Neural cell (in vitro differentiated cells): ENCODE results near the gene ADK. TPM values are rescaled to one million over a fixed set of nuclear protein-coding genes. Genes with fewer than 3 reads are reported as not detected.
"Not testable (repeated sequence)": the region's sequence is repeated elsewhere in the genome, so short reads cannot be mapped to it uniquely, and the experiment has no call there.

ENCODE experiments used
- H2AFZ ChIP-seq: fragments of 200-600, 300-800 bp; sonication (generic), shearing (Covaris generic); 2 replicates; pipeline ENCODE4 v1.6.0; 2014; ENCODE audit warnings: low read depth, mild to moderate bottlenecking, antibody characterized with exemption, low read length, moderate library complexity
- H3F3A ChIP-seq: fragments of 200-600 bp; shearing (Covaris generic); 2 replicates; pipeline ENCODE4 v1.6.1; 2016; ENCODE audit warnings: mild to moderate bottlenecking, moderate library complexity, mixed read lengths, antibody characterized with exemption, low read length; ENCODE audit not compliant: insufficient read depth, poor library complexity, severe bottlenecking
- H3K27ac ChIP-seq: fragments of 200-600, 300-800 bp; sonication (generic), shearing (Covaris generic); 2 replicates; pipeline ENCODE4 v1.5.1; 2014; ENCODE audit warnings: mild to moderate bottlenecking, low read length, moderate library complexity
- H3K27me3 ChIP-seq: fragments of 300-800, 200-600 bp; sonication (generic), shearing (Covaris generic); 2 replicates; pipeline ENCODE4 v1.6.0; 2014; ENCODE audit warnings: mild to moderate bottlenecking, low read depth, low read length, moderate library complexity; ENCODE audit not compliant: insufficient read depth
- H3K36me3 ChIP-seq: fragments of 300-800, 200-600 bp; sonication (generic), shearing (Covaris generic); 2 replicates; pipeline ENCODE4 v1.5.1; 2014; ENCODE audit warnings: mild to moderate bottlenecking, antibody characterized with exemption, low read length, moderate library complexity; ENCODE audit not compliant: insufficient read depth
- H3K4me2 ChIP-seq: fragments of 300-800, 200-600 bp; sonication (generic), shearing (Covaris generic); 2 replicates; pipeline ENCODE4 v1.6.0; 2014; ENCODE audit warnings: mild to moderate bottlenecking, low read length
- H3K4me3 ChIP-seq: fragments of 300-800, 200-600 bp; sonication (generic), shearing (Covaris generic); 2 replicates; pipeline ENCODE4 v1.5.1; 2014; ENCODE audit warnings: mild to moderate bottlenecking, low read length, moderate library complexity
- H3K79me2 ChIP-seq: fragments of 200-600 bp; shearing (Covaris generic); replicated peaks from 2 replicates; pipeline ENCODE4 v1.6.0; 2014; ENCODE audit warnings: mild to moderate bottlenecking, low read length, moderate library complexity; ENCODE audit not compliant: insufficient read depth
- H3K9ac ChIP-seq: fragments of 300-800, 200-600 bp; sonication (generic), shearing (Covaris generic); 2 replicates; pipeline ENCODE4 v1.6.1; 2016; ENCODE audit warnings: mild to moderate bottlenecking, low read length, mixed read lengths
- H3K9me2 ChIP-seq: fragments of 200-600 bp; shearing (Covaris generic); 2 replicates; pipeline ENCODE4 v1.6.1; 2016; ENCODE audit warnings: mild to moderate bottlenecking, low read length, mixed read lengths; ENCODE audit not compliant: insufficient read depth
- H3K9me3 ChIP-seq: fragments of 200-600, 300-800 bp; sonication (generic), shearing (Covaris generic); 2 replicates; pipeline ENCODE4 v1.6.1; 2016; ENCODE audit warnings: mild to moderate bottlenecking, mixed run types, low read length, moderate library complexity, mixed read lengths
- H4K20me1 ChIP-seq: fragments of 200-600 bp; shearing (Covaris generic); 2 replicates; pipeline ENCODE4 v1.6.1; 2016; ENCODE audit warnings: mild to moderate bottlenecking, mixed run types; ENCODE audit not compliant: insufficient read depth
- EP300 ChIP-seq: fragments of 450-650 bp; conservative IDR thresholded peaks from 2 replicates; pipeline ENCODE4 v1.6.1; 2014; ENCODE audit warnings: antibody characterized with exemption, mild to moderate bottlenecking, moderate library complexity; ENCODE audit not compliant: poor library complexity, severe bottlenecking
- EZH2 ChIP-seq: fragments of 200-600, 300-800 bp; shearing (Covaris generic), sonication (generic); IDR thresholded peaks from 2 replicates; pipeline ENCODE4 v1.6.1; 2014; ENCODE audit warnings: antibody characterized with exemption, low read length, borderline replicate concordance, mild to moderate bottlenecking; ENCODE audit not compliant: insufficient read depth, poor library complexity, severe bottlenecking
- MXI1 ChIP-seq: fragments of 450-650 bp; conservative IDR thresholded peaks from 2 replicates; pipeline ENCODE4 v1.6.1; 2014; ENCODE audit warnings: antibody characterized with exemption, mild to moderate bottlenecking; ENCODE audit not compliant: poor library complexity, severe bottlenecking
- POLR2AphosphoS5 ChIP-seq: IDR thresholded peaks from 2 replicates; pipeline ENCODE4 v1.6.1; 2012
- RAD21 ChIP-seq: fragments of 450-650 bp; conservative IDR thresholded peaks from 2 replicates; pipeline ENCODE4 v1.6.1; 2014; ENCODE audit warnings: antibody characterized with exemption, mild to moderate bottlenecking, moderate library complexity
- SMC3 ChIP-seq: fragments of 450-650 bp; conservative IDR thresholded peaks from 2 replicates; pipeline ENCODE4 v1.6.1; 2014; ENCODE audit warnings: antibody characterized with exemption, mild to moderate bottlenecking, moderate library complexity; ENCODE audit not compliant: poor library complexity
- TAF1 ChIP-seq: IDR thresholded peaks from 2 replicates; pipeline ENCODE4 v1.6.1; 2012; ENCODE audit warnings: low read depth
- polyA plus RNA-seq: library from polyadenylated mRNA; depleted of rRNA; stranded (reverse); fragments of >200 nt; gene quantifications from 2 replicates; pipeline ENCODE4 v1.2.3, GENCODE V29; 2014
- TF ChIP-seq, protein P1 (sequence below): fragments of 450-650 bp; IDR thresholded peaks from 2 replicates; pipeline ENCODE4 v1.5.1; 2014; ENCODE audit warnings: antibody characterized with exemption, mild to moderate bottlenecking, moderate library complexity; ENCODE audit not compliant: poor library complexity, severe bottlenecking
- TF ChIP-seq, protein P2 (sequence below): IDR thresholded peaks from 2 replicates; pipeline ENCODE4 v1.6.1; 2012; ENCODE audit warnings: borderline replicate concordance

Gene ADK
- polyA plus RNA-seq, 1 donor from 2014 or later: 19.5 TPM

DNA sequence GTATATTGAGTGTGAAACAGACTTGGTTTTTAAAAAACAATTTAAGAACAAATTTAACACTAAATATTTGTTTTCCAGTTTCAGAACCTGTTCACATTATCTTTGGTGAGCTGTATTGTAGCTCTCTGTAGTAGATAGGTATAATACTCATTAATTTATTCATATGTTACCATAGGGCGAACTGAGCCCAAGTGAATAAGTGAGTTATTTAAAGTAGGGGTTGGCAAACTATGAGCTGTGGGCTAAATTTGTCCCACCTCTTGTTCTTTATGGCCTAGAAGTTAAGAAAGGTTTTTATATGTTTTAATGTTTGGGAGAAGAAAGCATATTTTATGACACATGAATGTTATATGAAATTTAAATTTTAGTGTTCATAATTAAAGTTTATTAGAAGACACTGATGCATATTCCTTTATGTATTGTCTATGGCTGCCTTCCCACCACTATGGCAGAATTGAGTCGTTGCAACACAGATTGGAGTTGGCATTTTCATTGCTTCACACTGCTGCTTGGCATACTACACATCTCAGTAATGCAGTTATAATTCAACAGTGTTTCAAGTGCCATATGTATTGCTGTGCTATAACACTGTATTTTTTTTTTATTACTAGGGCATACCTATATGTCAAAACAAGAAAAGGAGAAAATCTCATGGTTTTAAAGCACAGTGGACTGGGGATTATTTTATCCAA is 146.5 kb downstream of the ADK start:
- H3K79me2 ChIP-seq: no peaks in the 10 kb centered on the region
- H4K20me1 ChIP-seq: no peaks in the 10 kb centered on the region
- H3K36me3 ChIP-seq: no peaks in the 10 kb centered on the region
- H3K27me3 ChIP-seq: no peaks in the 10 kb centered on the region
- H2AFZ ChIP-seq: no peak overlapping the region
- no peak overlapping the region for H3K9ac ChIP-seq
- no peak overlapping the region for H3K27ac ChIP-seq
- no peak overlapping the region for H3K4me2 ChIP-seq
- no peak overlapping the region for H3K4me3 ChIP-seq
- no peaks in the 10 kb centered on the region for H3K9me3 ChIP-seq
- TF ChIP-seq RAD21 (no peak), POLR2AphosphoS5 (no peak), EZH2 (no peak), EP300 (no peak), SMC3 (no peak), TAF1 (no peak), MXI1 (no peak)
- TF ChIP-seq, protein P1, sequence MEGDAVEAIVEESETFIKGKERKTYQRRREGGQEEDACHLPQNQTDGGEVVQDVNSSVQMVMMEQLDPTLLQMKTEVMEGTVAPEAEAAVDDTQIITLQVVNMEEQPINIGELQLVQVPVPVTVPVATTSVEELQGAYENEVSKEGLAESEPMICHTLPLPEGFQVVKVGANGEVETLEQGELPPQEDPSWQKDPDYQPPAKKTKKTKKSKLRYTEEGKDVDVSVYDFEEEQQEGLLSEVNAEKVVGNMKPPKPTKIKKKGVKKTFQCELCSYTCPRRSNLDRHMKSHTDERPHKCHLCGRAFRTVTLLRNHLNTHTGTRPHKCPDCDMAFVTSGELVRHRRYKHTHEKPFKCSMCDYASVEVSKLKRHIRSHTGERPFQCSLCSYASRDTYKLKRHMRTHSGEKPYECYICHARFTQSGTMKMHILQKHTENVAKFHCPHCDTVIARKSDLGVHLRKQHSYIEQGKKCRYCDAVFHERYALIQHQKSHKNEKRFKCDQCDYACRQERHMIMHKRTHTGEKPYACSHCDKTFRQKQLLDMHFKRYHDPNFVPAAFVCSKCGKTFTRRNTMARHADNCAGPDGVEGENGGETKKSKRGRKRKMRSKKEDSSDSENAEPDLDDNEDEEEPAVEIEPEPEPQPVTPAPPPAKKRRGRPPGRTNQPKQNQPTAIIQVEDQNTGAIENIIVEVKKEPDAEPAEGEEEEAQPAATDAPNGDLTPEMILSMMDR: no peak
- TF ChIP-seq, protein P2, sequence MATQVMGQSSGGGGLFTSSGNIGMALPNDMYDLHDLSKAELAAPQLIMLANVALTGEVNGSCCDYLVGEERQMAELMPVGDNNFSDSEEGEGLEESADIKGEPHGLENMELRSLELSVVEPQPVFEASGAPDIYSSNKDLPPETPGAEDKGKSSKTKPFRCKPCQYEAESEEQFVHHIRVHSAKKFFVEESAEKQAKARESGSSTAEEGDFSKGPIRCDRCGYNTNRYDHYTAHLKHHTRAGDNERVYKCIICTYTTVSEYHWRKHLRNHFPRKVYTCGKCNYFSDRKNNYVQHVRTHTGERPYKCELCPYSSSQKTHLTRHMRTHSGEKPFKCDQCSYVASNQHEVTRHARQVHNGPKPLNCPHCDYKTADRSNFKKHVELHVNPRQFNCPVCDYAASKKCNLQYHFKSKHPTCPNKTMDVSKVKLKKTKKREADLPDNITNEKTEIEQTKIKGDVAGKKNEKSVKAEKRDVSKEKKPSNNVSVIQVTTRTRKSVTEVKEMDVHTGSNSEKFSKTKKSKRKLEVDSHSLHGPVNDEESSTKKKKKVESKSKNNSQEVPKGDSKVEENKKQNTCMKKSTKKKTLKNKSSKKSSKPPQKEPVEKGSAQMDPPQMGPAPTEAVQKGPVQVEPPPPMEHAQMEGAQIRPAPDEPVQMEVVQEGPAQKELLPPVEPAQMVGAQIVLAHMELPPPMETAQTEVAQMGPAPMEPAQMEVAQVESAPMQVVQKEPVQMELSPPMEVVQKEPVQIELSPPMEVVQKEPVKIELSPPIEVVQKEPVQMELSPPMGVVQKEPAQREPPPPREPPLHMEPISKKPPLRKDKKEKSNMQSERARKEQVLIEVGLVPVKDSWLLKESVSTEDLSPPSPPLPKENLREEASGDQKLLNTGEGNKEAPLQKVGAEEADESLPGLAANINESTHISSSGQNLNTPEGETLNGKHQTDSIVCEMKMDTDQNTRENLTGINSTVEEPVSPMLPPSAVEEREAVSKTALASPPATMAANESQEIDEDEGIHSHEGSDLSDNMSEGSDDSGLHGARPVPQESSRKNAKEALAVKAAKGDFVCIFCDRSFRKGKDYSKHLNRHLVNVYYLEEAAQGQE: no peak
- H3F3A ChIP-seq: no peaks in the 10 kb centered on the region
- H3K9me2 ChIP-seq: no peaks in the 10 kb centered on the region

DNA sequence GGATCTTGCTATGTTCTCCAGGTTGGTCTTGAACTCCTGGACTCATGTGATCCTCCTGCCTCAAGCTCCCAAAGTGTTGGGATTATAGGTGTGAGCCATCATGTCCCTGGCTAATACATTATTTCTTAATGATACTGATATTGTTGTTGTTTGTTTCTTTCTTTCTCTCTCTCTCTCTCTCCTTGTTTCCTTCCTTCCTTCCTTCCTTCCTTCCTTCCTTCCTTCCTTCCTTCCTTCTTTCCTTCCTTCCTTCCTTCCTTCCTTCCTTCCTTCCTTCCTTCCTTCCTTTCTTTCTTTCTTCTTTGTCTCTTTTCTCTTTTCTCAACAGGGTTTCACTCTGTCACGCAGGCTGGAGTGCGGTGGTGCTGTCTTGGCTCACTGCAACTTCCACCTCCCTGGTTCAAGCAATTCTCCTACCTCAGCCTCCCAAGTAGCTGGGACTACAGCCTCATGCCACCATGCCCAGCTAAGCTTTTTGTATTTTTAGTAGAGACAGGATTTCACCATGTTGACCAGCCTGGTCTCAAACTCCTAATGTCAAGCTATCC is 149.1 kb downstream of the ADK start:
- H3K27ac ChIP-seq, H3K36me3 ChIP-seq, H2AFZ ChIP-seq, H3K4me2 ChIP-seq, H3K79me2 ChIP-seq, H3K27me3 ChIP-seq, H3K4me3 ChIP-seq, H4K20me1 ChIP-seq, H3F3A ChIP-seq, H3K9me3 ChIP-seq, H3K9ac ChIP-seq, H3K9me2 ChIP-seq: not testable (repeated sequence)

DNA sequence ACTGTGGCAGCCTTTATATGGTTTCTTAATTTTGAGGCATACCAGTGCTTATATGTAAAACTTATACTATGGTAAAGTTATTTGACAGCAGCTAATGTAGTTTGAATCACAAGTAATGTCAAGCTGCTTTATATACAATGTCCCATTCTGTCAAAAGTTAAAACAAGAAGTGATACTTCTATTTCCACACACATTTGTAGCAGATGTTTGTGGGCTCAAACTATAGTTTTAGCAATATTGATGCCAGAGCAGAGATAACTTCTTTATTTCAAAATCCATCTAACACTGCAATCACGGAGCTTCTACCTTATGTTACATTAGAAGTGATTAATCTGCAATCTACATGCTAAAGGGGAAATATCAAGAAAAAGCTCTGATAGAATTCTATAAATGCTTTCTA is 149.6 kb downstream of the ADK start:
- Histone ChIP-seq H3K27me3 (no peaks in the 10 kb centered on the region), H3F3A (no peaks in the 10 kb centered on the region), H3K79me2 (no peaks in the 10 kb centered on the region), H3K9me3 (no peaks in the 10 kb centered on the region), H2AFZ (no peak overlapping the region), H3K9ac (no peak overlapping the region), H3K36me3 (no peaks in the 10 kb centered on the region), H3K4me3 (no peak overlapping the region), H4K20me1 (no peaks in the 10 kb centered on the region), H3K4me2 (no peak overlapping the region), H3K9me2 (no peaks in the 10 kb centered on the region), H3K27ac (no peak overlapping the region)
- TF ChIP-seq TAF1: no peak
- no peak for TF ChIP-seq MXI1
- no peak for TF ChIP-seq POLR2AphosphoS5
- TF ChIP-seq EZH2: no peak
- TF ChIP-seq SMC3: no peak
- TF ChIP-seq RAD21: no peak
- TF ChIP-seq, protein P1: no peak
- TF ChIP-seq, protein P2: no peak
- TF ChIP-seq EP300: no peak
